ENCODE data around the gene MLIP.
"Not testable (repeated sequence)": the region's sequence is repeated elsewhere in the genome, so short reads cannot be mapped to it uniquely, and the experiment has no call there.

MLIP gene

GRCh38 chr6:54074578-54075195 lies 36.6 kb upstream of the MLIP start:
- no peak overlapping the region for H2BK15ac ChIP-seq (ENCODE audit: low read depth, poor library complexity, severe bottlenecking)
- no peaks in the 10 kb centered on the region for H3K9me3 ChIP-seq (ENCODE audit: control insufficient read depth, low read length)
- H2BK120ac ChIP-seq (ENCODE audit: low read depth, low read length) = no peak overlapping the region
- no peak overlapping the region for H3K4ac ChIP-seq (ENCODE audit: low read depth in 1 of 2, low read length in 2 of 2)
- H2AK5ac ChIP-seq (ENCODE audit: low read length, severe bottlenecking) = no peak overlapping the region
- H3K79me1 ChIP-seq (replicated peaks; ENCODE audit: low read length, poor library complexity, severe bottlenecking) = no peaks in the 10 kb centered on the region
- H3K9ac ChIP-seq (ENCODE audit: low read length) = no peak overlapping the region
- H3K4me2 ChIP-seq (ENCODE audit: low read length, poor library complexity, severe bottlenecking) = no peak overlapping the region
- H3K27me3 ChIP-seq (ENCODE audit: control insufficient read depth in 1 of 2, insufficient read depth in 1 of 2, low read length in 2 of 2) = no peaks in the 10 kb centered on the region
- H3K18ac ChIP-seq (ENCODE audit: low read depth in 1 of 2, low read length in 2 of 2) = no peak overlapping the region
- no peak for DNase-seq
- 78% methylated on average over 13 of the region's 13 CpGs for WGBS
- peaks cover 2% of the 10 kb centered on the region for H3K4me1 ChIP-seq (ENCODE audit: control insufficient read depth, insufficient read depth, low read depth, low read length)
- no peak overlapping the region for H3K4me3 ChIP-seq (ENCODE audit: insufficient read depth in 1 of 2, low read depth in 1 of 2, low read length in 2 of 2)
- H4K91ac ChIP-seq (ENCODE audit: low read length) = no peak overlapping the region
- no peak overlapping the region for H2AFZ ChIP-seq (ENCODE audit: low read depth, low read length)
- H3K23ac ChIP-seq (ENCODE audit: low read length in 2 of 2) = no peak overlapping the region
- H3K14ac ChIP-seq (ENCODE audit: low read length in 2 of 2) = no peak overlapping the region
- no peak overlapping the region for H4K8ac ChIP-seq (ENCODE audit: low read length)
- no peaks in the 10 kb centered on the region for H3K36me3 ChIP-seq (ENCODE audit: control insufficient read depth in 1 of 2, insufficient read depth in 2 of 2, low read depth in 1 of 2, low read length in 2 of 2)
- no peak overlapping the region for H3K27ac ChIP-seq (ENCODE audit: low read length, poor library complexity, severe bottlenecking)
- H2BK5ac ChIP-seq (ENCODE audit: low read depth, low read length, poor library complexity, severe bottlenecking) = no peak overlapping the region
- no peak overlapping the region for H2BK12ac ChIP-seq (ENCODE audit: low read length in 2 of 2)

DNA sequence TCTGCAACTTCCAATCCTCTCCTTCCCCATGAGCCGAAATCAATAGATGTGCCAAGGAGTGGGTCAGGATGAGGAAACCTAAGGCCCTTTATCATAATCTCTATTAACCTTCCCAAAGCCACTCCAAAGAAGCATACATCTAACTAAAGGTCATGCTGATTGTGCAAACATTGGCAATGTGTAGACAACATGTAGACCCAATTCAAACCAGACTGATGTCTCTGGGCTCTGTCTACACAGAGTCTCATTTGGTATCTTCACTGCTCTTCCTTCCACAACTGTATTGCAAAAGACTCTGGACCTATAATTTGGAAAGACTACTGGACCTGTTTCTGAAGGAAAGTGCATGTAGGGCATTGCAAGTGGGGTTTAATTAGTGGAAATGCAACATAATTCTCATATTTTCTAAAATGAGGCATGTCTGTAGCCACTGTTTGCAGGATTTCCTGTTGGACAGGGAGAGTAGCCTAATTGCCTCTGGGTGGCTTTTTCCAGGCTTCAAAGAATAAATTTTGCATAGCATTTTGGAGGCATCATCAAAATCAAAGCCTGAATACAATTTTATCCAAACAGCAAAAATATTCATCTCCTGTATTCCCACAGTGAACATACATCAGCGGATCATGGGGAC lies 35.0 kb upstream of the MLIP start:
- Histone ChIP-seq H3K4me3 (ENCODE audit: insufficient read depth in 1 of 2, low read depth in 1 of 2, low read length in 2 of 2) (no peak overlapping the region), H3K4ac (ENCODE audit: low read depth in 1 of 2, low read length in 2 of 2) (no peak overlapping the region), H4K91ac (ENCODE audit: low read length) (no peak overlapping the region), H3K14ac (ENCODE audit: low read length in 2 of 2) (no peak overlapping the region), H3K9me3 (ENCODE audit: control insufficient read depth, low read length) (no peaks in the 10 kb centered on the region), H3K27ac (ENCODE audit: low read length, poor library complexity, severe bottlenecking) (no peak overlapping the region), H3K79me1 (replicated peaks; ENCODE audit: low read length, poor library complexity, severe bottlenecking) (no peaks in the 10 kb centered on the region), H3K27me3 (ENCODE audit: control insufficient read depth in 1 of 2, insufficient read depth in 1 of 2, low read length in 2 of 2) (no peaks in the 10 kb centered on the region), H3K18ac (ENCODE audit: low read depth in 1 of 2, low read length in 2 of 2) (no peak overlapping the region), H3K36me3 (ENCODE audit: control insufficient read depth in 1 of 2, insufficient read depth in 2 of 2, low read depth in 1 of 2, low read length in 2 of 2) (no peaks in the 10 kb centered on the region), H3K4me1 (ENCODE audit: control insufficient read depth, insufficient read depth, low read depth, low read length) (peaks cover 2% of the 10 kb centered on the region), H2BK5ac (ENCODE audit: low read depth, low read length, poor library complexity, severe bottlenecking) (no peak overlapping the region), H2BK120ac (ENCODE audit: low read depth, low read length) (no peak overlapping the region), H3K4me2 (ENCODE audit: low read length, poor library complexity, severe bottlenecking) (no peak overlapping the region), H3K23ac (ENCODE audit: low read length in 2 of 2) (no peak overlapping the region), H2AFZ (ENCODE audit: low read depth, low read length) (no peak overlapping the region), H3K9ac (ENCODE audit: low read length) (no peak overlapping the region), H4K8ac (ENCODE audit: low read length) (no peak overlapping the region), H2BK12ac (ENCODE audit: low read length in 2 of 2) (no peak overlapping the region), H2AK5ac (ENCODE audit: low read length, severe bottlenecking) (no peak overlapping the region), H2BK15ac (ENCODE audit: low read depth, poor library complexity, severe bottlenecking) (no peak overlapping the region)
- DNase-seq = no peak
- WGBS = 98% methylated on average over 2 of the region's 2 CpGs

DNA sequence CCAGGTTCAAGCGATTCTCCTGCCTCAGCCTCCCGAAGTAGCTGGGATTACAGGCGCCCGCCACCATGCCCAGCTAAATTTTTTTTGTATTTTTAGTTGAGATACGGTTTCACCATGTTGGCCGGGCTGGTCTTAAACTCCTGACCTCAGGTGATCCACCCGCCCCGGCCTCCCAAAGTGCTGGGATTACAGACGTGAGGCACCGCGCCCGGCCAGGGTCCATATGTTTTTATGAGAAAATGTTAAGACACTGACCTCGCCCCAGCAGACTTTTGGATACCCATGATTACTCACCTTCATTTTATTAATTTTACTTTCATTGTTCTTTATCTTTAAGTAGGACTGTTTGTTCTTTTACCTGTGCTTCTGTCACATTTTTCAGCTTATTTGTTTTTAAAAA lies 29.7 kb upstream of the MLIP start:
- H4K91ac ChIP-seq (ENCODE audit: low read length); H2BK120ac ChIP-seq (ENCODE audit: low read depth, low read length); H2BK15ac ChIP-seq (ENCODE audit: low read depth, poor library complexity, severe bottlenecking); H3K4me3 ChIP-seq (ENCODE audit: insufficient read depth in 1 of 2, low read depth in 1 of 2, low read length in 2 of 2); H4K8ac ChIP-seq (ENCODE audit: low read length); H3K18ac ChIP-seq (ENCODE audit: low read depth in 1 of 2, low read length in 2 of 2); H2BK5ac ChIP-seq (ENCODE audit: low read depth, low read length, poor library complexity, severe bottlenecking); H2AFZ ChIP-seq (ENCODE audit: low read depth, low read length); H3K36me3 ChIP-seq (ENCODE audit: control insufficient read depth in 1 of 2, insufficient read depth in 2 of 2, low read depth in 1 of 2, low read length in 2 of 2); H3K4me1 ChIP-seq (ENCODE audit: control insufficient read depth, insufficient read depth, low read depth, low read length); H3K9ac ChIP-seq (ENCODE audit: low read length); H3K23ac ChIP-seq (ENCODE audit: low read length in 2 of 2); H2BK12ac ChIP-seq (ENCODE audit: low read length in 2 of 2); H2AK5ac ChIP-seq (ENCODE audit: low read length, severe bottlenecking); H3K79me1 ChIP-seq (replicated peaks; ENCODE audit: low read length, poor library complexity, severe bottlenecking); DNase-seq; H3K14ac ChIP-seq (ENCODE audit: low read length in 2 of 2); H3K27ac ChIP-seq (ENCODE audit: low read length, poor library complexity, severe bottlenecking); H3K27me3 ChIP-seq (ENCODE audit: control insufficient read depth in 1 of 2, insufficient read depth in 1 of 2, low read length in 2 of 2); H3K9me3 ChIP-seq (ENCODE audit: control insufficient read depth, low read length); H3K4ac ChIP-seq (ENCODE audit: low read depth in 1 of 2, low read length in 2 of 2); H3K4me2 ChIP-seq (ENCODE audit: low read length, poor library complexity, severe bottlenecking): not testable (repeated sequence)
- WGBS = 97% methylated on average over 12 of the region's 13 CpGs

- Histone ChIP-seq H2BK15ac (ENCODE audit: low read depth, poor library complexity, severe bottlenecking) (no peak overlapping the region), H3K4me2 (ENCODE audit: low read length, poor library complexity, severe bottlenecking) (no peak overlapping the region), H2BK5ac (ENCODE audit: low read depth, low read length, poor library complexity, severe bottlenecking) (no peak overlapping the region), H3K23ac (ENCODE audit: low read length in 2 of 2) (no peak overlapping the region), H4K8ac (ENCODE audit: low read length) (no peak overlapping the region), H3K18ac (ENCODE audit: low read depth in 1 of 2, low read length in 2 of 2) (peak overlapping the region in 1 of 2 experiments; percentile 2), H2BK120ac (ENCODE audit: low read depth, low read length) (no peak overlapping the region), H3K4me1 (ENCODE audit: control insufficient read depth, insufficient read depth, low read depth, low read length) (no peaks in the 10 kb centered on the region), H3K9me3 (ENCODE audit: control insufficient read depth, low read length) (no peaks in the 10 kb centered on the region), H2BK12ac (ENCODE audit: low read length in 2 of 2) (no peak overlapping the region), H3K4ac (ENCODE audit: low read depth in 1 of 2, low read length in 2 of 2) (no peak overlapping the region), H3K4me3 (ENCODE audit: insufficient read depth in 1 of 2, low read depth in 1 of 2, low read length in 2 of 2) (no peak overlapping the region), H2AFZ (ENCODE audit: low read depth, low read length) (no peak overlapping the region), H3K14ac (ENCODE audit: low read length in 2 of 2) (peak overlapping the region in 1 of 2 experiments; percentile 26), H3K36me3 (ENCODE audit: control insufficient read depth in 1 of 2, insufficient read depth in 2 of 2, low read depth in 1 of 2, low read length in 2 of 2) (no peaks in the 10 kb centered on the region), H3K27ac (ENCODE audit: low read length, poor library complexity, severe bottlenecking) (no peak overlapping the region), H3K79me1 (replicated peaks; ENCODE audit: low read length, poor library complexity, severe bottlenecking) (no peaks in the 10 kb centered on the region), H4K91ac (ENCODE audit: low read length) (no peak overlapping the region), H3K9ac (ENCODE audit: low read length) (no peak overlapping the region), H3K27me3 (ENCODE audit: control insufficient read depth in 1 of 2, insufficient read depth in 1 of 2, low read length in 2 of 2) (no peaks in the 10 kb centered on the region), H2AK5ac (ENCODE audit: low read length, severe bottlenecking) (no peak overlapping the region)
- WGBS = 73% methylated on average over 3 of the region's 3 CpGs
- DNase-seq = no peak
Measured at GRCh38 chr6:54083287-54083686, 28.0 kb upstream of the MLIP start.
